GM18519 (cell line): ENCODE measurements around the gene CDCA7.
"Not testable (repeated sequence)": the region's sequence is repeated elsewhere in the genome, so short reads cannot be mapped to it uniquely, and the experiment has no call there.

ENCODE experiments used
- ATAC-seq: cut with Tn5 transposase; IDR thresholded peaks from one replicate; pipeline ENCODE4 v1.9.1; 2021; ENCODE audit warnings: mild to moderate bottlenecking, moderate library complexity; ENCODE audit not compliant: unreplicated experiment, low FRiP score

Gene CDCA7

DNA sequence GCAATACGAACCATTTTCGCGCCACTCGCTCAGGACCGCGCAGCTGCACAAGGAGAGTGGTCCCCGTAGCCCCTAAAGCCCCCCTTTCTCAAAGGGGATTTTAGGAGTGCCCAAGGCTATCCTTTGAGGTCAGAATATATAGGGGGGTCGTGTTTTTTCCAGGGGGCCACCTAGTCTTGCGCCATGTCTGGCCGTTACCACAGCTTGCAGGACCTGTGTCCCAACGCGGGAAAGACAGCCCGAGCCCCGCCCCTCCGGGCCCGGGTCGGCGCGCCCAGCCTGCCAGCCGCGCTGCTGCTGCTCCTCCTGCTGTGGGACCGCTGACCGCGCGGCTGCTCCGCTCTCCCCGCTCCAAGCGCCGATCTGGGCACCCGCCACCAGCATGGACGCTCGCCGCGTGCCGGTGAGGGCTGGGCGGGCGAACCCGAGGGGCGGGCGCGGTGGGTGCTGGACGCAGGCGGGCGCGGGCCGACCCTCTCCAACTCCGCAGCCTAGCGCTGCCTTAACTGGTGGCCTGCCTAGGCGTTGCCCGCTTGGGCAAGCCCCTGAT lies at the start of gene CDCA7:
Gene CDCA7 (plus strand): TSS at position 291 of the 550 bp plus-strand sequence. CDS start 92 bp downstream, at position 383.
- peak; percentile 43 for ATAC-seq

DNA sequence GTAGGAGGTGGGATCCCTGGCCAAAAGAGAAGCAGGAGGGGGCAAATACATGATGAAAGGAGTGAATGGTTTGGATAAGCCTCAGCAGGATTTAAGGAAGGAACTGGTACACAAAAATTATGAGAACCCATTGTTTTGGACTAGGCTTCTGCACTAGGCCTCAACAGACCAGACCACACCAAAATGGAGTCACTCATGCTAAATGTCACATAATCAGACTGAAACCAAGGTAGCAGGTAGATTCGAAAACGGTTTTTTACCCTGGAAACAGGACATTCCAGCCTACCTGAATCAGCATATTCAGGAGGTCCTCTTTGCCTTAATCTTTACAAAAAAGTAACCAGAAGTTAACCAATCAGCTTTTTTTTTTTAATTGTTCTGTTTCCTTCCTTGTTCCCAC lies 49.4 kb upstream of the CDCA7 start:
- no peak for ATAC-seq

DNA sequence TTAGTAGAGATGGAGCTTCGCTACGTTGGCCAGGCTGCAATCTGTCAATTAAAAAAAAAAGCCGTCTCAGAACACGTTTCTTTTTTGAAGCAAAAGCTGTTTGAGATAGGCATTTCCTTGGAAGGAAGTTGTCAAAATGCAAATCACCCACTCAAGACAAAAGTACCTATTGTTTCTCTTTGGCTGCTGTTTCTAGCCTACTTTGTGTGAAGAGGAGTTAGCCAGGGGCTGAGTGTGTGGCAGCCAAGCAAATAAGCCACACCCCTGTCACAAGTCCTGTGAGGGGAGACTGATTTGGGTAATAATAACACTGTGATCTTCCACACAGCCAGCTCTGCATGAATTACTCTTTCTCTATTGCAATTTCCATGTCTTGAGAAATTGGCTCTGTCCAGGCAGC lies 47.4 kb upstream of the CDCA7 start:
- peak; percentile 86 for ATAC-seq

DNA sequence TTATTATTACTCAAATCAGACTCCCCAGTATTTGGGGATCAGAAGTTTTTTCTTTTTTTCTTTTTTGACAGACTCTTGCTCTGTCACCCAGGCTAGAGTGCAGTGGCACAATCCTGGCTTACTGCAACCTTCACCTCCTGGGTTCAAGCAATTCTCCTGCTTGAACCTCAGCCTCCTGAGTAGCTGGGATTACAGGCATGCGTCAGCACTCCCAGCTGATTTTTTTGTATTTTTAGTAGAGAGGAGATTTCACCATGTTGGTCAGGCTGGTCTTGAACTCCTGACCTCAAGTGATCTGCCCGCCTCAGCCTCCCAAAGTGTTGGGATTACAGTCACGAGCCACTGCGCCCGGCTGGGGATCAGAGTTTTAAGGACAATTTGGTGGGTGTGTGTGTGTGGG lies 45.3 kb upstream of the CDCA7 start:
- ATAC-seq, result not testable (repeated sequence)

DNA sequence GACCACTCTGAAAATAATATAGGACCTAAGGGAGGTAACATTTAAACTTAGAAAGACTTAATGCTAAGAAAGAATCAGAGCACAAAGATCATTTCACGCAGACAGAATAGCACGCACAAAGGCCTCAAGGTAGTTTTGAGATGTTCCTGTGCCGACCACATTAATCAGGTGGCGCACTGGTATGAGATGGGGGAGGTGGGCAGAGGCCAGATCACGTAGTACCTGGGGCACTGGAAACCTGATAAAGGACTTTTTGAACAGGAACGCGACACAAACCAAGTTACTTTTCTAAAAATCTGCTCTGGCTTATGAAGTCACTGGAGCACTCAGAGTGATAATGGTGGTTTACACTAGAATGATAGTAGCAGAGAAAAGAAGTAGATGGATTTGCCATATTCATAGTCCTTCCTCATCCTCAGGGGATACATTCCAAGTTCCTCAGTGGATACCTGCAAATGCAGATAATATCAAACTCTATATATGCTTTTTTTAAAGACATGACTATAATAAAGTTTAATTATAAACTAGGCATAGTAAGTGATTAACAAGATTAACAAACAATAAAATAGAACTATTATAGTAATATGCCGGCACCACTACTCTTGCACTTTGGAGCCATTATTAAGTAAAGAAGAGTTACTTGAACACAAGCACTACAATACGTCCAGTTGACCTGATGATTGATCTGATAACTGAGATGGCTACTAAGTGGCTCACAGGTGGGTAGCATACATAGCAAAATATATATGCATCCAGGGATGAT lies 42.6 kb upstream of the CDCA7 start:
- ATAC-seq, result no peak

DNA sequence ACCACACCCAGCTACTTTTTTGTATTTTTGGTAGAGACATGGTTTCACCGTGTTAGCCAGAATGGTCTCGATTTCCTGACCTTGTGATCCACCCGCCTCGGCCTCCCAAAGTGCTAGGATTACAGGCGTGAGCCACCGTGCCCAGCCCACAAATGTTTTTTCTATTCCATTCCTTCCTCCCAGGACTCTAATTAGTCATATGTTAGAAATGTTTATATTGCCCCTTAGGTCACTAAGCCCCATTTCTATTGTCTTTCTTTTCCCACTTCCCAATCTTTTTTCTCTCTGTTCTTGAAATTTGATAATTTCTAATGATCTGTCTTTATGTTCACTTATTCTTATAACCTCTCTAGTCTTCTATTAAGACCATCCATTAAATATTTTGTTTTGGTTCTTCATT lies 31.3 kb upstream of the CDCA7 start:
- no peak for ATAC-seq

DNA sequence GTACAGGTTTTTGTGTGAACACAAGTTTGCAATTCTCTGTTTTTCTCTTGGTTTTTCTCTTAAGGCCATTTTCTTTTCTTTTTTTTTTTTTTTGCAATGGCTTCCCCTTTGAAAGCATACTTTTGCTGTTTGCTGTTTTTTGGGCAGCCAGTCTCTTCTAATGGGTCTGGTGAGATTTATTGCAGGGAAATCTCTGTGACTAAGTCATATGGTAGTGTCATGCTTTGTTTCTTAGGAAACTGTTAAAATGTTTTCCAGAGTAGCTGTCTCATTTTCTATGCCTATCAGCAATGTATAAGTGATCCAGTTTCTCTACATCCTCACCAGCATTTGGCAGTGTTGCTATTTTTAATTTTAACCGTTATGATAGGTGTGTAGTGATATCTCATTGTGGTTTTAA lies 27.9 kb upstream of the CDCA7 start:
- no peak for ATAC-seq

DNA sequence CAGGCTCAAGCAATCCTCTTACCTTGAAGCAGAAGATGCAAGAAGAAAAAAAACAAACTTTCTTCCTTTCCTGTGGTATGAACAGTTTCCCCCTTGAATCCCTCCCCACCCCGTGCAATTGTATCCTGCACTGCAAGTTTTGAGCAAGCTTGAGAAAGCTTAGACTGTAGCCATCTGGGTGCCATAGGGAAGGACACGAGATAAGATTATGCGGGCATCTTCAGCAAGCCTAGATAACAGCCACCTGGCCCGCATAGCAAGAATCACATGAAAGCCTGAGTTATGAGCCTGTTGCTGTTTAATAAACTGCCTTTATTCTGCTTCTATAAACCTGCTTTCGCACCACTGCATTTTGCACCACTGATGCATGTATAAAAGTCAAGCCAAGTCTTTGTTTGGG lies 27.3 kb upstream of the CDCA7 start:
- no peak for ATAC-seq

DNA sequence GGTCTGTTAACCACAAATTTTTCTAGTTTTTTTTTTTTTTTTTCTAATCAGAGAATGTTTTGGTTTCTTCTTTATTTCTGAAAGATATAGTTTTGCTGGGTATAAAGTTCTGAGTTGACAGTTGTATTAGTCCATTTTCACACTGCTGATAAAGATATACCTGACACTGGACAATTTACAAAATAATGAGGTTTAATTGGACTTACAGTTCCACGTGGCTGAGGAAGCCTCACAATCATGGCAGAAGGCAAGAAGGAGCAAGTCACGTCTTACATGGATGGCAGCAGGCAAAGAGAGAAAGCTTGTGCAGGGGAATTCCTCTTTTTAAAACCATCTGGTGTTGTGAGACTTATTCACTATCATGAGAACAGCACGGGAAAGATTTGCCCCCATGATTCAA lies 21.7 kb upstream of the CDCA7 start:
- not testable (repeated sequence) for ATAC-seq

DNA sequence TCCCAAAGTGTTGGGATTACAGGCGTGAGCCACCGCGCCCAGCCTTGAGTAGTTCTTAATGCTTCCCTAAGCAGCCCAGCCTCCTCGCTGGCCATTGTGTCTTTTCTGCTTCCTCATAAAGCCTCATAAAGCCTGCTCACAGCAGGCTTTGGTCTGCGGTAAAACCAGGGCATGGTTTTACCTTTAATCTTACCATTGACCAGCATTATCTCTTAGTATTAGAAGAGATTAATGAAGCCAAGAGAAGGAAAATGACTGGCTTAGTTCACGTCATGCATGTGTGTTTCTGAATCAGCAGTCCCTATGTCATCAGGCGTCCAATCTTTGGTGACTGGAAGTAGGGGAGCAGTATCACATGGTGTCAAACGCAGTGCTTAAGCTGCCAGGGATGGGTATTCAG lies 14.9 kb upstream of the CDCA7 start:
- no peak for ATAC-seq

DNA sequence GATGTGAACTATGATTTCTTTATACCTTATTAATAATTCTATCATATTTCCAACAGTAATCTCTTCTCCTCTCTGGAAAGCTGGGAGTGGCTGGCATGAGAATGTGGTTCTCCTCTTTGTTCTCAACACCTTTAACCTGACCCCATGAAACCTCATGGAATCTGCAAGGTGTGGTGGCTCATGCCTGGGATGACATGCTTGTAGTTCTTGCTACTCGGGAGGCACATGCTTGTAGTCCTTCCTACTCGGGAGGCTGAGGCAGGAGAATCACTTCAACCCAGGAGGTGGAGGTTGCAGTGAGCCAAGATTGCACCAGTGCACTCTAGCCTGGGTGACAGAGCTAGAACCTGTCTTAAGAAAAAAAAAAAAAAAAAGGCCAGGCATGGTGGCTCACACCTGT lies 10.8 kb upstream of the CDCA7 start:
- no peak for ATAC-seq

DNA sequence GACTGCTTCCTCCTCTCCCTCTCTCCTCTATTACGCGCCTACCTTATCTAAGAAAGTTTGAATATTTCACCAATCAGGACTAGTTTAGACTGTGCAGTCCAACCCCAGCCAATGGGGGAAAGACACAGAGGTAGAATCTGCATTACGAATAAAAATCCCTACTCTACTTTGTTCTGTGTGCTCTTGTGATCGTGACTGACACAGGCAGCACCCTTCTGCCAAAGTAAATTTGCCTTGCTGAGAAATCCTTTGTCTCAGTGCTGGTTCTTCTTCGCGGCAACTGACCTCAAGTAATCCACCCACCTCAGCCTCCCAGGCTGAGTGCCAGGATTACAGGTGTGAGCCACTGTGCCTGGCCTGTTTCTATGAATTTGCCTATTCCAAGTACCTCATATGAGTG lies 8.6 kb upstream of the CDCA7 start:
- ATAC-seq, result no peak

DNA sequence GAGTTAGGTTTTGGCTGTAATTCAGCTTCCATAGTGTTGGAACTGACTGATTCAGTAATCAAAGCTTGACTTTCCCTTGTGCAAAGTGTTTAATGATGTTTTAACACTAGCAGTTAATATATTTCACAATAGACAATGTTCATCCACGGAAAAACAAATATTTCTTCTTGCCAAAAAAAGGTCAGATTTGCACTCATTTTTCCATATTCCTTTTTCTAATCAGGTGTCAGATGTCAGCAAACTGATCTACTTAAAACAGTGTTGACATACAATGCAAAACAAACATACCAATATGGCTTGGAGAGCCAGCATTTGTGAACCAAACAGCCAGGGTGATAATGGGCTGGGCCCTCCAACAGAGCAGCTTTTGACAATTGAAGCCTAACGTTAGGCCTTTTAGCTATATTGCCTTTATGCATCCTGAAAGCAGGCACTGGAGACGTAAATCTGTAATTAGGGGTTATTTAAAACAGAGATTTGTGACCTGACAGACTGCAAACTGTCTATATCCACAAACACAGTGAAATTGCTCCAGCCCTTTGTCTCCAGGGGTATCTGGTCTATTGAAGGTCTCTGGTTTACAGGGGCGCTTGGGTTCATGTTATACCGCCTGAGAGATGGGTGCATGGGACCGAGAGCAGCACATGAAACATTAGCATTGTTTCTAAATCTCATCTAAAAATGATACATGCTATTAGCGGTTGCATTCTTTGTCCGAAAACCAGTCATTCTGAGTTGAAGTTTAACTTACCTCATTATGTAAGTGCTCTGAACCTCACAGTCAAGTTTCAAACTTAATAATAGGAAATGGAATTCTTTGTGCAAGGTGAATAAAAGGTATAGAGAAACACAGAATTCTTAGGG lies 7.1 kb upstream of the CDCA7 start:
- no peak for ATAC-seq

DNA sequence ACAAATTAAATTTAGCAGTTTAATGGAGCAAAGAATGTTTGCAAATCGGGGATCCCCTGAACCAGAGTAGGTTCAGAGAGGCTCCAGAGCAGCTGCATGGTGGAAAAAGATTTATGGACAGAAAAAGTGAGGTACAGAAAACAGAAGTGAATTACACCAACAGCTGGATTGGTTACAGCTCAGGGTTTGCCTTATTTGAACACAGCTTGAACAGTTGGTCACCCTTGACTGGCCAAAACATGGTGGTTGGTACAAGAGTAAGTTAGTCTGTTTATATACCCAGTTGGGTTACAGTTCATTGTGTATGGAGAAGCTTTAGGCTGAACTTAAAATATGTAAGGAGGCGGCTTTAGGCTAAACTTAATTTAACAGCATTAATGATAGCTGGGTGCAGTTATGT lies 5.4 kb upstream of the CDCA7 start:
- ATAC-seq, result no peak

DNA sequence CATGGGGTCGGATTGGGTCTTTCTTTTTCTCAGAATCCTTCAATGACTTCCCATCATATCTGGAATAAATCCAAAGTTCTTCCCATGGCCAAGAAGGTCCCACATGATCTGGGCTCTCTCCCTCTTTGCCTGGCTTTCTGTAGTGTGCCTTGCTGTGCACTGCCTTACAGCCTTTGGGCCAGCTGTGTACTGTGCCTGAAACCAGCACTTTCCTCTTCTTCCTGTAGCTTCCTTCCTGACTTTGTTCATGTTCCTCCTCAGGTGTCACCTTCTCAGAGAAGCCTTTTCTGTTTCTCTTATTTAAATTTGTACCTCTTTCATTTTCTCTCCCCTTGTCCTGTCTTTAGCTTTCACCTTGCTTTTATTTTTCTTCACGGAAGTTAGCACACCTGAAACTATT lies 4.3 kb upstream of the CDCA7 start:
- ATAC-seq, result no peak

DNA sequence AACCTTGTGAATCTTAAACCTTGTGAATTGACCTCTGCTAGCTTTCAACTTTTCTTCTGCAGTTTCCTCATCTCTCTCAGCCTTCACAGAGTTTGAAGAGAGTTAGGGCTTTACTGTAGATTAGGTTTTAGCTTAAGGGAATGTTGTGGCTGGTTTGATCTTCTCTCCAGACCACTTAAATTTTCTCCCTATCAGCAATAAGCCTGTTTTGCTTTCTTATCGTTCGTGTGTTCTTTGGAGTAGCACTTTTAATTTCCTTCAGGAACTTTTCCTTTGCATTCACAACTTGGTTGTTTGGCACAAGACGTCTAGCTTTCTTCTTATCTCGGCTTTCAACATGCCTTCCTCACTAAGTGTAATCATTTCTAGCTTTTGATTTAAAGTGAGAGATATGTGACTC lies 2.8 kb upstream of the CDCA7 start:
- no peak for ATAC-seq

DNA sequence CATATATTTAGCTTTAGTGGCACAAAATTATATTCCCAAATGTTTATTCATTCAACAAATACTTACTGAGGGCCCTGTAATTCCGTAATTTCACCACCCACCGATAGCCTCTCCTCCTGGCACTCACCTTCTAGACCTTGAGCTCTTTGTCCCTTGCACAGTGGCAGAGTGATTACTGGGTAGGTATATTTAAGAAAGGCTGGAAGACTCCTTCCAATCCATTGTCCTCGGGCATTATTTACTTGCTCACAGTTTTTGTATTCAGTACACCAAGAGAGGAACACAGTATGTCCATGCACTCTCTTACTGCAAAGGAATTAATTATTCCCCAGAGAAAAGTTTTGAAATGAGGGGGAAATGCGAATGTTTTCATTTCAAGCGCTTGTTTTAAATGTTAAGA lies 1.1 kb upstream of the CDCA7 start:
- no peak for ATAC-seq

DNA sequence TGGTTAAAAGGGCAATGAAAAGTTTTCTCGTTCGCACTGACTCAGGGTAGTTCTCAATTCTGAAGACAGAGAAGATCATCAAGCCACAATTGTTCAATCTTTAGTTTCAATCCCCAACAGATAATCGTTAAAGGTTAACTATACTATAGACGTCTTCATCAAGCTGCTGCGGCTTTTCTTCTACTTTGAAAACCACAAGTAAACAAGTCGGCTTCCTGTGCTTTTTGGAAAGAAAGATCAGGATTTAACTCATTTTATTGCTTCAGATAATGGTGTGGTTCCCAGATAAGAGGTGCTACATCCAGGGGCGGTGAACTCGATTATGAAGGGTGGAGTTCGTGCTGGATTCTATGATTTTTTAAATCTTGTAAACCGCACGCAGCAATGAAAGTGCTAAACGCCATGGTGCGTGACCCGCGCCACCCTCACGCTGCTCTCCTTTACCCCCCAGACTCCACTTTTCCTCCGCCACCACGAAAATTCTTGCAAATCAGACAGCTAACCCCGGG lies 545 bp upstream of the CDCA7 start:
- no peak for ATAC-seq

DNA sequence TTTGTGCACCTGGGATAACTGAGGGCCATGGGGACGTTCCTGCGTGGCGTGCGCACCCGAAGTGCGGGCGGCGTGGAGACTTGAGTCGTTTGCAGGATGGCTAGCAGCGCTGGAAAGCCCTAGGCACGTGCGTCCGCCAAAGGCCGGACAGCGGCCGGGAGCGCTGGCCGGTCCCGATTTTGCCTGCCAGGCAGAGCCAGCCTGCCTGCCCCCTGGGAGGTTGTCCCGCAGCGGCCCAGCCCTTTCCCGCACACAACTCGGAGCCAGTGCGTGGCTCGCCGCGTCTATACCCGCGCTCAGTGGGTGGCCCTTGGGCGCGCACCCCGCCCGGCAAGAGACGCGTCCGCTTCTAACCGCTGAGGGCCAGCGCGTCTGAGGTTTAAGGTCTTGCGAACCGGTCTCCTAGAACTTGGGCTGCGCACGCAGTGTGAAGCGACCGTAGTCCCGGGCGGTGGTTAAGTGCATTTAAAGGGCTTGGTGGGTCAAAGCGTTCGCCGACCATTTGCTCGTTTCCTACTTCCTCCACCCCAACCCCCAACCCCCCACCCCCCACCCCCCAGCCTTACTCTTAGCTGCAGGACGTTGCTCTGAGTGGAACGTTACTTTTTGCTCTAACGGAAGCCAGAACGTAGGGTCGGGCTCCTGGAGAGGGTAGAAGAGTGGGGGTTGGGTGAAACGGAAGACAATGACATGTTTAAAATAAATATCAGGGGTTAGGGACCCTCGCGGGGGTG lies 627 bp downstream of the CDCA7 start:
- ATAC-seq, result peak; percentile 15

DNA sequence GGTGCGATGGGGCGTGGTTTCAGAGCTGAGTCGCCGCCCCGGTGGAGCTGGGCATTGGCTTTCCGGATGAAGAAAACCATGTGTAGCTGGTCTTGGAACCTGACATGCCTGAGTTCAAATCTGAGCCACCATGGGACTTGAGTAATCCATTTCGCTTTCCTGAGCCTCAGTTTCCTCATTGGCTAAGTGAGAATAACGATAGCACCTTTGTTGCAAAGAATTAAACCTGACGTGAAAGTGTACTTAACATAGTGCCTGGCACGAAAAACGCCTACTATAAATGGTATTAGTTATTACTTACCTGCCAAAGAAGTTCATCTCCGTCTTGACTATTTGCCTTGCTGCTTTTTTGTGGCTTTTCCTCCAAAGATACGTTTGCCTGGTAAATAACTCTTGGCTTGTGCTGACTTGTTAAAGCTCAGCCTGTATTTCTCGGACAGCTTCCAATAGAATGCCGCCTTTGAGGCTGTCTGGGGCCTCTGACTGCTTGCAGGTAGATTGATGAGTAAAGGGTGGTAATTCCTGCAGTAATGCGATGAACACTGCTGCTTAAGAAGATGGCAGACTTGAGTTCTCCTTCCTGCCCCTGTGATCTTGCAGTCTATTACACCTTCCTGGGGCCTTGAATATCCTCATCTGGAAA lies 1.3 kb downstream of the CDCA7 start:
- ATAC-seq, result no peak
